Peyer's patch (tissue), 4 donors: ENCODE data around the gene TMSB4X.

Source experiments
- POLR2A ChIP-seq, 2 donors: fragments of 450-650 bp; IDR thresholded peaks; one replicate each; pipeline ENCODE4 v1.5.1; 2017; ENCODE audit warnings: antibody characterized with exemption in 2 of 2, mild to moderate bottlenecking in 2 of 2, moderate library complexity in 2 of 2
- TF ChIP-seq, protein P1 (sequence below), 6 experiments: fragments of 450-650 bp in 4 of 6; fragments of 200-600 bp in 2 of 6; sonication (generic) in 1 of 6; IDR thresholded peaks; one replicate each; pipeline ENCODE4 v1.5.1; 2017 to 2019; ENCODE audit warnings: antibody characterized with exemption in 6 of 6, mild to moderate bottlenecking in 3 of 6, moderate library complexity in 1 of 6

DNA sequence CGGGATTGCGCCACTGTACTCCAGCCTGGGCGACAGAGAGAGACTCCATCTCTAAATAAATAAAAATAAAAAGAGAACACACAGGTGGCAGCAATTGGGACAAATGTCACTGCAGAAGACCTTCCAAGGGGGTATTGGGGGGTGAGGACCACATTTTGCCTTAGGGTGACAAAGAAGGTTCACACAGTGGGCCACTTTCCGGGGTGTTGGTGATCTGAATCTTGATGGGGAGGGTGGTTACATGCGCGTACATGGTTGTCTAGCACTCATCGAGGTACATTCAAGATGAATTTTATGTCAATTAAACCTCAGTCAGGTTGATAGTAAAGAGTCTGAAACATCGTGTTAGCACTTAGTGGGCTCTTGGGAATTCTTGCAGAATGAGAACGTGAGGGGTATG, 20.5 kb upstream of the TMSB4X start:
- TF ChIP-seq, protein P1, sequence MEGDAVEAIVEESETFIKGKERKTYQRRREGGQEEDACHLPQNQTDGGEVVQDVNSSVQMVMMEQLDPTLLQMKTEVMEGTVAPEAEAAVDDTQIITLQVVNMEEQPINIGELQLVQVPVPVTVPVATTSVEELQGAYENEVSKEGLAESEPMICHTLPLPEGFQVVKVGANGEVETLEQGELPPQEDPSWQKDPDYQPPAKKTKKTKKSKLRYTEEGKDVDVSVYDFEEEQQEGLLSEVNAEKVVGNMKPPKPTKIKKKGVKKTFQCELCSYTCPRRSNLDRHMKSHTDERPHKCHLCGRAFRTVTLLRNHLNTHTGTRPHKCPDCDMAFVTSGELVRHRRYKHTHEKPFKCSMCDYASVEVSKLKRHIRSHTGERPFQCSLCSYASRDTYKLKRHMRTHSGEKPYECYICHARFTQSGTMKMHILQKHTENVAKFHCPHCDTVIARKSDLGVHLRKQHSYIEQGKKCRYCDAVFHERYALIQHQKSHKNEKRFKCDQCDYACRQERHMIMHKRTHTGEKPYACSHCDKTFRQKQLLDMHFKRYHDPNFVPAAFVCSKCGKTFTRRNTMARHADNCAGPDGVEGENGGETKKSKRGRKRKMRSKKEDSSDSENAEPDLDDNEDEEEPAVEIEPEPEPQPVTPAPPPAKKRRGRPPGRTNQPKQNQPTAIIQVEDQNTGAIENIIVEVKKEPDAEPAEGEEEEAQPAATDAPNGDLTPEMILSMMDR (IDR thresholded peaks at IDR 0.05) = no peak
- no peak for TF ChIP-seq POLR2A (IDR thresholded peaks at IDR 0.05)
